Common myeloid progenitor, CD34-positive (primary cell): ENCODE measurements around the gene ARMH3.
A peak's percentile ranks its signal among the peaks of the same experiment; 100 is the strongest.

Experiments
- CTCF ChIA-PET: fragments of 350-600 bp; sonication (Branson Sonifier 250); formaldehyde crosslinking; loops from one replicate; lab custom pipeline; 2021; ENCODE audit warnings: antibody characterized with exemption; lab: Charles Lee
- POLR2A ChIA-PET: fragments of 350-600 bp; sonication (Branson Sonifier 250); formaldehyde crosslinking; loops from one replicate; lab custom pipeline; 2021; ENCODE audit warnings: antibody characterized with exemption; lab: Charles Lee
- DNase-seq, 3 donors: peaks; one replicate each; pipeline versions ENCODE4 v3.0.0 to v3.0.0-alpha.2; 2013
- H3K27ac ChIP-seq, 2 experiments: 1 replicate in 1 of 2; 2 replicates in 1 of 2; pipeline ENCODE4 v1.7.0; 2013; ENCODE audit warnings: inconsistent platforms in 2 of 2, low read length in 2 of 2, mild to moderate bottlenecking in 2 of 2, low read depth in 1 of 2, moderate library complexity in 1 of 2; ENCODE audit not compliant: severe bottlenecking in 2 of 2, insufficient read depth in 1 of 2, poor library complexity in 1 of 2
- H3K27me3 ChIP-seq, 5 experiments: replicated peaks in 2 of 5; 1 replicate in 3 of 5; 2 replicates in 2 of 5; pipeline versions ENCODE4 v1.6.1 to v1.7.0; 2013; ENCODE audit warnings: low read length in 4 of 5, mild to moderate bottlenecking in 2 of 5, moderate library complexity in 2 of 5, inconsistent platforms in 1 of 5; ENCODE audit not compliant: insufficient read depth in 5 of 5, control insufficient read depth in 4 of 5
- H3K36me3 ChIP-seq, 4 experiments: 1 replicate in 2 of 4; 2 replicates in 2 of 4; pipeline versions ENCODE4 v1.6.1 to v1.7.0; 2013; ENCODE audit warnings: low read length in 3 of 4, control low read depth in 1 of 4, mild to moderate bottlenecking in 1 of 4; ENCODE audit not compliant: control insufficient read depth in 4 of 4, insufficient read depth in 4 of 4
- H3K4me1 ChIP-seq, 4 experiments: 1 replicate in 3 of 4; 2 replicates in 1 of 4; pipeline versions ENCODE4 v1.6.1 to v1.7.1; 2013; ENCODE audit warnings: low read length in 3 of 4, mild to moderate bottlenecking in 3 of 4, control low read depth in 1 of 4, inconsistent platforms in 1 of 4, moderate library complexity in 1 of 4; ENCODE audit not compliant: control insufficient read depth in 4 of 4, insufficient read depth in 4 of 4; ENCODE audit errors: control extremely low read depth in 1 of 4
- H3K4me3 ChIP-seq, 7 experiments: 1 replicate in 4 of 7; 2 replicates in 3 of 7; pipeline versions ENCODE4 v1.5.1 to v1.7.0; 2013; ENCODE audit warnings: mild to moderate bottlenecking in 7 of 7, low read length in 6 of 7, moderate library complexity in 6 of 7, inconsistent platforms in 2 of 7, low read depth in 2 of 7, control low read depth in 1 of 7; ENCODE audit not compliant: insufficient read depth in 4 of 7, control insufficient read depth in 1 of 7; ENCODE audit errors: extremely low read depth in 1 of 7
- H3K9me3 ChIP-seq, 5 experiments: 1 replicate in 4 of 5; 2 replicates in 1 of 5; pipeline versions ENCODE4 v1.6.1 to v1.7.1; 2013; ENCODE audit warnings: low read length in 4 of 5, mild to moderate bottlenecking in 2 of 5, inconsistent platforms in 1 of 5, low read depth in 1 of 5, moderate library complexity in 1 of 5; ENCODE audit not compliant: control insufficient read depth in 4 of 5, insufficient read depth in 2 of 5; ENCODE audit errors: control extremely low read depth in 1 of 5
- WGBS: methylation state at CpG from one replicate; pipeline ENCODE4 v1.1.5; 2013; ENCODE audit not compliant: insufficient coverage; 5-methylcytosine and 5-hydroxymethylcytosine counted together

Gene ARMH3

GRCh38 chr10:101952191-101952590 lies 103.8 kb downstream of the ARMH3 start:
- WGBS, result no CpG with 5 or more reads among the region's 2 CpGs
- H3K4me1 ChIP-seq, result no peaks in the 10 kb centered on the region
- H3K27me3 ChIP-seq, result no peaks in the 10 kb centered on the region
- H3K27ac ChIP-seq, result no peak overlapping the region
- peaks cover under 1 to 23% (median 4%) of the 10 kb centered on the region in 5 experiments for H3K9me3 ChIP-seq
- H3K36me3 ChIP-seq, result peaks cover 16 to 66% (median 26%) of the 10 kb centered on the region in 4 experiments
- no peak overlapping the region for H3K4me3 ChIP-seq
- POLR2A ChIA-PET, result no interaction called here
- CTCF ChIA-PET, result no interaction called here
- no peak for DNase-seq

GRCh38 chr10:101950213-101950612 lies 105.8 kb downstream of the ARMH3 start:
- H3K27ac ChIP-seq, result no peak overlapping the region
- H3K36me3 ChIP-seq, result peaks cover 13 to 59% (median 22%) of the 10 kb centered on the region in 4 experiments
- peaks cover 2 to 23% (median 4%) of the 10 kb centered on the region in 5 experiments for H3K9me3 ChIP-seq
- ChIA-PET CTCF (no interaction called here), POLR2A (no interaction called here)
- H3K4me1 ChIP-seq, result no peaks in the 10 kb centered on the region
- H3K27me3 ChIP-seq, result no peaks in the 10 kb centered on the region
- no peak overlapping the region for H3K4me3 ChIP-seq
- no peak for DNase-seq

GRCh38 chr10:101941871-101942270 lies 114.1 kb downstream of the ARMH3 start:
- POLR2A ChIA-PET, result no interaction called here
- no peak for DNase-seq

GRCh38 chr10:101940916-101941315 lies 115.1 kb downstream of the ARMH3 start:
- Histone ChIP-seq H3K36me3 (peaks cover 6 to 16% (median 9%) of the 10 kb centered on the region in 4 experiments), H3K9me3 (no peaks in the 10 kb centered on the region), H3K4me1 (no peaks in the 10 kb centered on the region), H3K27ac (no peak overlapping the region), H3K27me3 (no peaks in the 10 kb centered on the region), H3K4me3 (no peak overlapping the region)
- CTCF ChIA-PET, result interaction anchor here (0.6 to 1.5 kb wide), 4 partner anchors 9 to 273 kb away, joined by 3 to 5 read pairs (median 3); no protein-coding TSS in a partner anchor
- no peak for DNase-seq
- POLR2A ChIA-PET, result no interaction called here
- WGBS, result 100% methylated on average over 1 of the region's 1 CpG

More at GRCh38 chr10:101941871-101942270, 114.1 kb downstream of the ARMH3 start:
- H3K4me1 ChIP-seq, result no peaks in the 10 kb centered on the region
- H3K27me3 ChIP-seq, result no peaks in the 10 kb centered on the region
- no peaks in the 10 kb centered on the region for H3K9me3 ChIP-seq
- WGBS, result 100% methylated on average over 1 of the region's 1 CpG
- peaks cover 7 to 19% (median 11%) of the 10 kb centered on the region in 4 experiments for H3K36me3 ChIP-seq
- H3K4me3 ChIP-seq, result no peak overlapping the region
- no peak overlapping the region for H3K27ac ChIP-seq
- CTCF ChIA-PET, result interaction anchor here (1.1 to 1.5 kb wide), 3 partner anchors 10 to 53 kb away, joined by 3 to 5 read pairs (median 3); no protein-coding TSS in a partner anchor

GRCh38 chr10:101939729-101940128 lies 116.2 kb downstream of the ARMH3 start:
- Histone ChIP-seq H3K36me3 (peaks cover 6 to 16% (median 9%) of the 10 kb centered on the region in 4 experiments), H3K4me1 (no peaks in the 10 kb centered on the region), H3K9me3 (no peaks in the 10 kb centered on the region), H3K4me3 (no peak overlapping the region), H3K27ac (no peak overlapping the region), H3K27me3 (no peaks in the 10 kb centered on the region)
- DNase-seq, result no peak
- 100% methylated on average over 1 of the region's 3 CpGs for WGBS
- ChIA-PET CTCF (no interaction called here), POLR2A (no interaction called here)

- DNase-seq, result no peak
- H3K4me3 ChIP-seq, result no peak overlapping the region
These were observed 116.8 kb downstream of the ARMH3 start for GRCh38 chr10:101939008-101939648.

GRCh38 chr10:101938305-101939007 lies 117.5 kb downstream of the ARMH3 start:
- peak in 2 of 3 donors; percentile 5 to 19 for DNase-seq
- CTCF ChIA-PET, result interaction anchor here (1.1 kb wide), 1 partner anchor 50 kb away, joined by 3 read pairs; no protein-coding TSS in a partner anchor
- WGBS, result 100% methylated on average over 3 of the region's 3 CpGs
- peaks cover 6 to 22% (median 9%) of the 10 kb centered on the region in 4 experiments for H3K36me3 ChIP-seq
- no peaks in the 10 kb centered on the region for H3K27me3 ChIP-seq
- no peak overlapping the region for H3K4me3 ChIP-seq
- no peaks in the 10 kb centered on the region for H3K4me1 ChIP-seq
- POLR2A ChIA-PET, result interaction anchor here (0.9 kb wide), 1 partner anchor 115 kb away, joined by 3 read pairs; no protein-coding TSS in a partner anchor
- H3K9me3 ChIP-seq, result no peaks in the 10 kb centered on the region
- peak overlapping the region in 1 of 2 experiments; percentile 17 for H3K27ac ChIP-seq

More at GRCh38 chr10:101939008-101939648, 116.8 kb downstream of the ARMH3 start:
- H3K9me3 ChIP-seq, result no peaks in the 10 kb centered on the region
- ChIA-PET CTCF (no interaction called here), POLR2A (interaction anchor here (0.9 kb wide), 1 partner anchor 116 kb away, joined by 3 read pairs; no protein-coding TSS in a partner anchor)
- H3K36me3 ChIP-seq, result peaks cover 6 to 16% (median 9%) of the 10 kb centered on the region in 4 experiments
- H3K4me1 ChIP-seq, result no peaks in the 10 kb centered on the region
- H3K27me3 ChIP-seq, result no peaks in the 10 kb centered on the region
- no peak overlapping the region for H3K27ac ChIP-seq
- WGBS, result 88% methylated on average over 3 of the region's 3 CpGs
